NCI-H187 treated with DMSO at 0.1 percent for 48 hours (cell line): Measurements from ENCODE around the gene PPP2R2D.
"Not testable (repeated sequence)": the region's sequence is repeated elsewhere in the genome, so short reads cannot be mapped to it uniquely, and the experiment has no call there.

Experiments
- DNase-seq: peaks from one replicate; lab custom pipeline; 2025; lab: John Stamatoyannopoulos, UW

Gene PPP2R2D

GRCh38 chr10:131949041-131949862 is 48.4 kb downstream of the PPP2R2D start:
- DNase-seq, result no peak

DNA sequence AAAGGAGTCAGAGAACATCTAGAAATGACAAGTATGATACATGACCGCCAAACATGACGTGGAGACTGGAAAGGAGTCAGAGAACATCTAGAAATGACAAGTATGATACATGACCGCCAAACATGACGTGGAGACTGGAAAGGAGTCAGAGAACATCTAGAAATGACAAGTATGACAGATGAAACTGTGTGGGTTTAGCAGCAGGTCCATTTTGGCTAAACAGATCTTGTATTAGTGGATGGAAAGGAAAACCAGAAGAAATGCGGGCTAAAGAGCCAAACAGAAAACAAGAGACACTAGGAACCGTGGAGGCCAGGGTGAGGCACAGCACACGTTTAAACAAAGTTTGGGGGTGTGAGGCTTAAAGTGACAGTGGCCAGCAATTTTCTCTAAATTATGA is 49.1 kb downstream of the PPP2R2D start:
- not testable (repeated sequence) for DNase-seq

- DNase-seq, result no peak
Measured at GRCh38 chr10:131954356-131954965, 53.7 kb downstream of the PPP2R2D start.

DNA sequence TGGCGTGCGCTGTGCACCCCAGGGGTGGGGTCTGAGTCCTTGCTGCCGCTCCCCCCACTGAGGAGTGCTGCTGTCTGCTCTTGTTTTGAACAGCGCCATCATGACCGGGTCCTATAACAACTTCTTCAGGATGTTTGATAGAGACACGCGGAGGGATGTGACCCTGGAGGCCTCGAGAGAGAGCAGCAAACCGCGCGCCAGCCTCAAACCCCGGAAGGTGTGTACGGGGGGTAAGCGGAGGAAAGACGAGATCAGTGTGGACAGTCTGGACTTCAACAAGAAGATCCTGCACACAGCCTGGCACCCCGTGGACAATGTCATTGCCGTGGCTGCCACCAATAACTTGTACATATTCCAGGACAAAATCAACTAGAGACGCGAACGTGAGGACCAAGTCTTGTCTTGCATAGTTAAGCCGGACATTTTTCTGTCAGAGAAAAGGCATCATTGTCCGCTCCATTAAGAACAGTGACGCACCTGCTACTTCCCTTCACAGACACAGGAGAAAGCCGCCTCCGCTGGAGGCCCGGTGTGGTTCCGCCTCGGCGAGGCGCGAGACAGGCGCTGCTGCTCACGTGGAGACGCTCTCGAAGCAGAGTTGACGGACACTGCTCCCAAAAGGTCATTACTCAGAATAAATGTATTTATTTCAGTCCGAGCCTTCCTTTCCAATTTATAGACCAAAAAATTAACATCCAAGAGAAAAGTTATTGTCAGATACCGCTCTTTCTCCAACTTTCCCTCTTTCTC is 55.0 kb downstream of the PPP2R2D start:
- no peak for DNase-seq

DNA sequence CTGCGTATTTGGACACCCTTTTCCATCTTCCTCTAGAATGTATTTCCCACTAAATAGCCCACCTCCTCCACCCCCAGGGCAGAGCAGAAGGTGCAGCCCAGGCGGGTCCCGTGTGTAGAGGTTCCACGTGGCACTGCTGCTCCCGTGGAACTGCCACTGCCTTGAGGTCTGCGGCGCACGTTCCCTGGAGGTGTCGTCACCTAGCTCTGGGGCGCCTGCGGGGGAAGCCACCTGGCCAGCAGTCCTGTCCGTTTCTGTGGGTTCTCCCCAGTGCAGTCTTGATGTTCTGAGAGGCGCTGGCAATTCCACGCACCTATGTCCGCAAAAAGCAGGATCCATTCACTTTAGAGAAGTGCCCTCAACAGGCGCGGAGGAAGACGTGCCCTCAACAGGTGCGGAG is 59.0 kb downstream of the PPP2R2D start:
- no peak for DNase-seq

GRCh38 chr10:131960631-131961046 is 59.8 kb downstream of the PPP2R2D start:
- DNase-seq, result no peak

GRCh38 chr10:131961047-131961776 is 60.4 kb downstream of the PPP2R2D start:
- DNase-seq, result no peak

- DNase-seq, result no peak
Measured at GRCh38 chr10:131961777-131962662, 61.2 kb downstream of the PPP2R2D start.

- no peak for DNase-seq
Measured at GRCh38 chr10:131963350-131963749, 62.5 kb downstream of the PPP2R2D start.

GRCh38 chr10:131963811-131964210 is 63.0 kb downstream of the PPP2R2D start:
- DNase-seq, result no peak

GRCh38 chr10:131964298-131964697 is 63.5 kb downstream of the PPP2R2D start:
- no peak for DNase-seq

- DNase-seq, result no peak
Measured at GRCh38 chr10:131968949-131969348, 68.1 kb downstream of the PPP2R2D start.

DNA sequence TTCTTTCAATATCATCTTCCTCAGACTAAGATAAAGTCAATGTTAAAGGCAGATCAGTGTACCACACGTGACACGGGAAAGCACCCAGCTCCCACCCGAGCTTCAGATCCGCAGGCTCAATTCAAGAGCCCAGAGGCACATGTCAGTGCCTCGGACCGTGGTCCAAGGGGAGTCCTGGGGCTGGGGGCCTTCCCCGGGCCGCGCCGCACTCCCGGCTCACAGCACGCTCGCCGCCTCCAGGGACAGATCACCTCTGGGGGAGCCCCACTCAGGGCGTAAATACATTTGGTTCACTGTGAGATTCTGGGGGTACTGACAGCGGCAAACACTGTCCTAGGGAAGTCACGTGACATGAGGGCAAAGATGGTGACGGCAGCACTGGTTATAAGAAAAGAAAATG is 70.1 kb downstream of the PPP2R2D start:
- DNase-seq, result no peak

- DNase-seq, result no peak
Measured at GRCh38 chr10:131971591-131971990, 70.8 kb downstream of the PPP2R2D start.

DNA sequence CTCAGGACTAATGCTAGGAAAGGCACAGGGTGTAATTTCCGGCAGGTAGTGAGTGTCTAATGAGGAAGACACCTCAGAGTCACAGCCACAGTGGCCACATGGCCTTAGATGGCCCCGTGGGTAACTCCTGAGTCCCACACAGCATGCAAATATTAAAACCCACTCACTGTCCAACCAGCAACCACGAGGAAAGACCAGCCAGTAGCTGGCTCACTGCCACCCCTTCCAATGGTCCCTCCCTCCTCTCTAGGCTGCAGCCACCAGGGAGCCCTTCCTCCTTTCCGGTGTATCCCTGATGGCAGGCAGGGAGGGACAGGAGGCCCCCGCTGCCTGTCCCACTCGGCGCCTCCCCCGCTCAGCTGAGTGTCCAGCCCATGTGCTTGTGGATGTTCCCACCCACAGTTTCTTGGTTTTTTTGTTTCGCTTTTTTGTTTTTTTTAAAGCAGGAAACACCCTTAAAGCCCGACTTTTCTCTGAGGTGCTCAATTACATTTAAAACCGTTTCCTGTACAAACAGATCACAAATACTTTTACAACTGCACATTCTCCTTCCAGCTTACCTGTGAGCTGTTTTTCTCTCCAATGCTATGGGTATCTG is 71.8 kb downstream of the PPP2R2D start:
- DNase-seq, result no peak

DNA sequence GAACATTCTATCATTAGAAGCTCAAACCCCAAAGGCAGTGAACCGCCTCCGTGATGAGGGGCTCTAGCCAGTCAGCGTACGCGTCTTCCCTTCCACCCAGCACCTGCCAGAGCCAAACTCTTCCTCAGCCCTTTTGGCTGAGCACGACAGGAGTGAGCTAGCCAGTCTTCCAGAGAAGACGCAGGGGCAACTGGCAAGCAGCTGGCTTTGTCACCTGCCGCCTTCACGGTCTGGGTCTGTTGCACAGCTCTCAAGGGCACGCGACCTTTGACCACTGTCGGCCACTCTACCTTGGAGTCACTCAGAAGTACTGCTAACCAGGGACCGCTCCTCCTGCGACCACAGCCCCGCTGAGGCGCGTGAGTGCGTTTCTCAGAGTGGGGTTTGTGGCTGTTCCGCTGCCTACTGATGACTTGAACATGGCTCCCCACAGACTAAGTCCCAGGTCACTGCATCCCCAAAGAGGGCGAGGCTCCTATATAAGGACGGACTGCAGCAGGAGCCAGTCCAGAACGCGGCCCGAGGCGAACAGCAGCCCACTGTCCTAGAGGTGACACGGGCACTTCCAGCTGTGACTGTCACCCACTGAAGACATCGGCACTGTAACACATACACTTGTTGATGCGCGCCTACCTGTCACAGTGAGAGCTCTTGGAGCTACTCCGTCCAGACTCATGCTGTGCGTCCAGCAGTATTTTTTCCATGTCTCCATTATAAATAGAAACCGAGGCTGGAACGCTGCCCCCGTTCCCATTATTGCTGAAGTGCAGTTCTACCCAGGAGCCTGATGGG is 72.5 kb downstream of the PPP2R2D start:
- DNase-seq, result no peak

GRCh38 chr10:131974034-131974817 is 73.4 kb downstream of the PPP2R2D start:
- no peak for DNase-seq

GRCh38 chr10:131975003-131975402 is 74.2 kb downstream of the PPP2R2D start:
- no peak for DNase-seq

DNA sequence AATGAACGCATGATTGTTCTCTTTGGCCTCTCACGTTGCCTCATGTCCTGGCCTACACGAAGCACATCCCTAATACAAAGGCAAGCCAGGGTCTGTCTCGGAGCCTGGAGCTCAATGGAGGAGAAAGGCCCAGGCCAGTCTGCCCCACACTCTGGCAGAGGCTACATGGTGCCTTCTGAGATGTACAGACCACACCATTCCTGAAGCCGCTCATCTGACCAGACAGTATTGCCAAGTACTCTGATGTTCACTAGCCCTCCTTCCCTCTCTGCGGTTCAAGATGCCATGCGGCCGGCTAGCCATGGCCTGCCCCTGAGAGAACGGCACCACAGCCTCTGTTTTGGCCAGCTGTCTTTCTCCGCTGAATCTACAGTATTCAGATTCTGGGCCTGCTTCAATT is 75.0 kb downstream of the PPP2R2D start:
- no peak for DNase-seq
